K562 (cell line): ENCODE results near the gene PIAS3. TPM values are rescaled to one million over a fixed set of nuclear protein-coding genes. Genes with fewer than 3 reads are reported as not detected.

ENCODE experiments used
- ARID1B ChIP-seq: fragments of 450-650 bp; IDR thresholded peaks from 2 replicates; pipeline ENCODE4 v1.6.1; 2016; ENCODE audit warnings: antibody characterized with exemption, mild to moderate bottlenecking, inconsistent platforms
- ARID2 ChIP-seq: fragments of 450-650 bp; IDR thresholded peaks from 2 replicates; pipeline ENCODE4 v1.6.1; 2017; ENCODE audit warnings: antibody characterized with exemption, mild to moderate bottlenecking
- ASH1L ChIP-seq: fragments of 450-650 bp; IDR thresholded peaks from 2 replicates; pipeline ENCODE4 v1.6.1; 2018; ENCODE audit warnings: borderline replicate concordance, mild to moderate bottlenecking, low read depth; ENCODE audit not compliant: partially characterized antibody
- CC2D1A ChIP-seq: fragments of 450-650 bp; IDR thresholded peaks from 2 replicates; pipeline ENCODE4 v1.6.1; 2017; ENCODE audit warnings: mild to moderate bottlenecking
- E2F3 ChIP-seq: fragments of 250-450 bp; sonication (Bioruptor Pico); IDR thresholded peaks from 2 replicates; pipeline ENCODE4 v1.4.0; 2020; ENCODE audit warnings: mild to moderate bottlenecking
- ERF ChIP-seq: fragments of 450-650 bp; formaldehyde crosslinking; IDR thresholded peaks from 2 replicates; pipeline ENCODE4 v1.4.0; 2020; ENCODE audit warnings: mild to moderate bottlenecking, mixed read lengths
- FOXK2 ChIP-seq, 2 experiments: fragments of 450-650 bp; IDR thresholded peaks in 1 of 2; conservative IDR thresholded peaks in 1 of 2; 2 replicates each; pipeline ENCODE4 v1.6.1; 2016; ENCODE audit warnings: low read depth in 2 of 2, mild to moderate bottlenecking in 1 of 2
- GATA2 ChIP-seq: sonication (generic); formaldehyde crosslinking; IDR thresholded peaks from 2 replicates; pipeline ENCODE4 v1.4.0; 2020; ENCODE audit warnings: mild to moderate bottlenecking, missing genetic modification reagents
- GTF2A2 ChIP-seq: IDR thresholded peaks from 2 replicates; pipeline ENCODE4 v1.6.1; 2016; ENCODE audit warnings: mild to moderate bottlenecking, missing genetic modification characterization, missing compliant biosample characterization
- HOXB6 ChIP-seq: fragments of 250-450 bp; sonication (Bioruptor Pico); IDR thresholded peaks from 2 replicates; pipeline ENCODE4 v1.5.1; 2022; ENCODE audit warnings: mild to moderate bottlenecking, borderline replicate concordance
- JUN ChIP-seq, 2 experiments: sonication (generic) in 1 of 2; formaldehyde crosslinking in 1 of 2; IDR thresholded peaks; 2 replicates each; pipeline versions ENCODE4 v1.6.1 to v1.8.0; 2012 to 2022; ENCODE audit warnings: borderline replicate concordance in 2 of 2, mild to moderate bottlenecking in 2 of 2, improper control_type of control experiment in 1 of 2, low read depth in 1 of 2, low read length in 1 of 2, missing genetic modification reagents in 1 of 2
- MAFK ChIP-seq: IDR thresholded peaks from 2 replicates; pipeline ENCODE4 v1.6.1; 2011; ENCODE audit warnings: low read length, improper control_type of control experiment
- MED1 ChIP-seq: sonication (generic); formaldehyde crosslinking; IDR thresholded peaks from 2 replicates; pipeline ENCODE4 v1.8.1; 2023; ENCODE audit warnings: missing genetic modification reagents, borderline replicate concordance
- MNT ChIP-seq, 2 experiments: fragments of 450-650 bp; conservative IDR thresholded peaks; 2 replicates each; pipeline ENCODE4 v1.6.1; 2017; ENCODE audit warnings: mild to moderate bottlenecking in 2 of 2, moderate library complexity in 2 of 2
- MYNN ChIP-seq, 2 experiments: sonication (generic); formaldehyde crosslinking in 1 of 2; IDR thresholded peaks; 2 replicates each; pipeline versions ENCODE4 v1.5.0 to v1.6.1; 2016 to 2020; ENCODE audit warnings: antibody characterized with exemption in 1 of 2, missing genetic modification reagents in 1 of 2
- PCBP2 ChIP-seq: fragments of 200-400 bp; formaldehyde crosslinking; IDR thresholded peaks from 2 replicates; pipeline ENCODE4 v1.6.1; 2018; ENCODE audit warnings: low read length, low read depth, mild to moderate bottlenecking, moderate library complexity; ENCODE audit not compliant: poor library complexity, severe bottlenecking
- RFX1 ChIP-seq: fragments of 450-650 bp; IDR thresholded peaks from 2 replicates; pipeline ENCODE4 v1.6.1; 2016; ENCODE audit warnings: mild to moderate bottlenecking, moderate library complexity
- SAP30 ChIP-seq: fragments of 200-600 bp; sonication (generic); IDR thresholded peaks from 2 replicates; pipeline ENCODE4 v1.6.1; 2012; ENCODE audit warnings: borderline replicate concordance, low read depth, mild to moderate bottlenecking, moderate library complexity, low read length, control low read depth, inconsistent platforms; ENCODE audit not compliant: insufficient read depth, poor library complexity, severe bottlenecking
- ZFX ChIP-seq: sonication (generic); formaldehyde crosslinking; IDR thresholded peaks from 2 replicates; pipeline ENCODE4 v1.8.0; 2022; ENCODE audit warnings: mild to moderate bottlenecking, missing genetic modification reagents, moderate library complexity
- ZNF140 ChIP-seq: fragments of 250-450 bp; sonication (Bioruptor Pico); IDR thresholded peaks from 2 replicates; pipeline ENCODE4 v1.8.0; 2021; ENCODE audit warnings: moderate library complexity, mild to moderate bottlenecking, inconsistent platforms
- ZNF263 ChIP-seq: sonication (generic); formaldehyde crosslinking; IDR thresholded peaks from 2 replicates; pipeline ENCODE4 v1.8.0; 2022; ENCODE audit warnings: mild to moderate bottlenecking, missing genetic modification reagents, borderline replicate concordance
- ZNF311 ChIP-seq: fragments of 250-450 bp; sonication (Bioruptor Pico); IDR thresholded peaks from 2 replicates; pipeline ENCODE4 v1.4.0; 2020; ENCODE audit warnings: mild to moderate bottlenecking, moderate library complexity
- ZNF41 ChIP-seq: fragments of 250-450 bp; sonication (Bioruptor Pico); conservative IDR thresholded peaks from 2 replicates; pipeline ENCODE4 v1.4.0; 2020; ENCODE audit warnings: mild to moderate bottlenecking
- ZNF511 ChIP-seq: sonication (generic); formaldehyde crosslinking; IDR thresholded peaks from 2 replicates; pipeline ENCODE4 v1.8.0; 2022; ENCODE audit warnings: mild to moderate bottlenecking, missing genetic modification reagents
- polyA plus RNA-seq, 8 experiments: library from polyadenylated mRNA; depleted of rRNA in 4 of 8; stranded (reverse) in 5 of 8; unstranded in 3 of 8; fragments of >200 nt; fragmentation: Nextera tagmentation in 2 of 8; fragmentation: Illumina TruSeq in 1 of 8; extraction: Ambion mirVana in 2 of 8; extraction: Trizol in 1 of 8; gene quantifications; 2 replicates each; pipeline versions ENCODE4 v1.2.1 to v1.2.3, GENCODE V29; 2011 to 2014; ENCODE audit warnings: inconsistent platforms in 1 of 8, missing spikeins in 1 of 8
- total RNA-seq, 7 experiments: library from RNA; depleted of rRNA in 6 of 7; stranded (reverse); fragments of >200 nt in 6 of 7; fragmentation: Illumina TruSeq in 2 of 7; extraction: Trizol in 2 of 7; gene quantifications; 2 replicates each; pipeline versions ENCODE4 v1.2.1 to v1.2.3, GENCODE V29; 2011 to 2021; ENCODE audit warnings: low replicate concordance in 1 of 7
- TF ChIP-seq, protein P1 (sequence below), 3 experiments: IDR thresholded peaks in 2 of 3; conservative IDR thresholded peaks in 1 of 3; 2 replicates each; pipeline ENCODE4 v1.5.1; 2011 to 2012; ENCODE audit warnings: low read length in 3 of 3, mild to moderate bottlenecking in 3 of 3, control low read depth in 2 of 3, improper control_type of control experiment in 1 of 3, inconsistent platforms in 1 of 3, low read depth in 1 of 3, mixed read lengths in 1 of 3, moderate library complexity in 1 of 3; ENCODE audit not compliant: insufficient read depth in 2 of 3

Gene PIAS3
- total and polyA plus RNA-seq, 9 of the 15 experiments (the other 6 are each of a cell fraction or from before 2014, with no cell fraction given) = 1.1 to 25.6 (median 7.9) TPM

DNA sequence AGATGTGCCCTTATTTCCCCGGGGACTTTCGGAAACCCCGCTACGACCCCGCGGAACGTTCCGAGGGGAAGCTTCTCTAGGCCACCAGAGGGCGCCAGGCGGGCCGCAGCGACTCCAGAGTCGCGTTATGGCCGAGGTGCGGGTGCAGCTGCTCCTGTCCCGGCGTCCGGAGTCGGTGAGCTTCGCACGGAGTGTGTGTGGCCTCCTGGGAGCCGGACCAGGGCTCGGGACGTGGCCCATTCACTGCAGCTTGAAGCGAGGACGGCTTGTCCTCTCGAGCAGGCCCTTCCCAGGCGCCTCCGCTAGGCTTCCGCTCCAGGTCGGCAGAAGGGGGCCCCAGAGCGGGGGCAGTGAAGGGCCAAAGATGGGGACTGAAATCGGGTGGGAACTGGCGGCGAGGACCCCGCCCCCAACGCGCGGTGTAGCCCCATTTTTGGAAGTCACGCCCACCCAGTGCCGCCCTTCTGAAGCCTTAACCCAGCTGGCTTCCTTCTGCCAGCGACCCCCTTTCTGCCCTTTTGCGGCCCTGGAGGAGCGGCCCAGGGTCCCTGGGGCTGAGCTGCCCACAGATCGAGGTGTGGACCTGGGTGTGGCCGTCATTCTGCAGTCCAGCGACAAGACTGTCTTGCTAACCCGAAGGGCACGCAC, 13.2 kb downstream of the PIAS3 start, which contains the start of gene NUDT17 (continued):
- no peak for TF ChIP-seq FOXK2 (conservative IDR thresholded peaks at IDR 0.05 in 1 of 2, IDR thresholded peaks at IDR 0.05 in 1 of 2; ENCODE audit: low read depth in 2 of 2)
- TF ChIP-seq ZNF511 (CRISPR knock-in tag) = peak; percentile 51; the same call in 1 of the 2 replicates
- TF ChIP-seq ASH1L = no peak
- TF ChIP-seq, protein P1, sequence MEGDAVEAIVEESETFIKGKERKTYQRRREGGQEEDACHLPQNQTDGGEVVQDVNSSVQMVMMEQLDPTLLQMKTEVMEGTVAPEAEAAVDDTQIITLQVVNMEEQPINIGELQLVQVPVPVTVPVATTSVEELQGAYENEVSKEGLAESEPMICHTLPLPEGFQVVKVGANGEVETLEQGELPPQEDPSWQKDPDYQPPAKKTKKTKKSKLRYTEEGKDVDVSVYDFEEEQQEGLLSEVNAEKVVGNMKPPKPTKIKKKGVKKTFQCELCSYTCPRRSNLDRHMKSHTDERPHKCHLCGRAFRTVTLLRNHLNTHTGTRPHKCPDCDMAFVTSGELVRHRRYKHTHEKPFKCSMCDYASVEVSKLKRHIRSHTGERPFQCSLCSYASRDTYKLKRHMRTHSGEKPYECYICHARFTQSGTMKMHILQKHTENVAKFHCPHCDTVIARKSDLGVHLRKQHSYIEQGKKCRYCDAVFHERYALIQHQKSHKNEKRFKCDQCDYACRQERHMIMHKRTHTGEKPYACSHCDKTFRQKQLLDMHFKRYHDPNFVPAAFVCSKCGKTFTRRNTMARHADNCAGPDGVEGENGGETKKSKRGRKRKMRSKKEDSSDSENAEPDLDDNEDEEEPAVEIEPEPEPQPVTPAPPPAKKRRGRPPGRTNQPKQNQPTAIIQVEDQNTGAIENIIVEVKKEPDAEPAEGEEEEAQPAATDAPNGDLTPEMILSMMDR (IDR thresholded peaks at IDR 0.05 in 2 of 3, conservative IDR thresholded peaks at IDR 0.05 in 1 of 3; ENCODE audit: insufficient read depth in 2 of 3, low read depth in 1 of 3, low read length in 3 of 3) = peak; percentile 85 to 96 (median 92)
- TF ChIP-seq GATA2 (CRISPR knock-in tag) = no peak
- no peak for TF ChIP-seq HOXB6 (CRISPR knock-in tag)
- peak; percentile 54 for TF ChIP-seq SAP30
- no peak for TF ChIP-seq ZNF140 (CRISPR knock-in tag)
- no peak for TF ChIP-seq E2F3 (CRISPR knock-in tag)
- peak; percentile 37 to 39; a peak in 1 of 4 replicates for TF ChIP-seq MNT (conservative IDR thresholded peaks at IDR 0.05)
- peak; percentile 37; the same call in 1 of the 2 replicates for TF ChIP-seq MYNN (IDR thresholded peaks at IDR 0.05)
- TF ChIP-seq MYNN (CRISPR knock-in tag; IDR thresholded peaks at IDR 0.05) = no peak
- 0 out of 2 replicates have a peak, but pooled peaks have one; percentile 6 for TF ChIP-seq ARID1B
- TF ChIP-seq MAFK = no peak
- no peak for TF ChIP-seq GTF2A2 (tag)
- TF ChIP-seq ERF = peak; percentile 62; the same call in 1 of the 2 replicates
- TF ChIP-seq ZFX = peak; percentile 94
- TF ChIP-seq ZNF41 (CRISPR knock-in tag) = no peak
- no peak for TF ChIP-seq PCBP2
- TF ChIP-seq JUN (IDR thresholded peaks at IDR 0.05; ENCODE audit: borderline replicate concordance, low read depth, low read length) = no peak
- TF ChIP-seq JUN (CRISPR knock-in tag; IDR thresholded peaks at IDR 0.05; ENCODE audit: borderline replicate concordance) = no peak
- TF ChIP-seq RFX1 = no peak
- no peak for TF ChIP-seq ZNF311
- no peak for TF ChIP-seq MED1
- TF ChIP-seq CC2D1A = peak; percentile 38; the same call in 1 of the 2 replicates
- TF ChIP-seq ARID2 = no peak
- TF ChIP-seq ZNF263 (CRISPR knock-in tag) = peak; percentile 54
